Natural killer cell (primary cell): ENCODE measurements around the gene RIC8B. TPM values are rescaled to one million over a fixed set of nuclear protein-coding genes. Genes with fewer than 3 reads are reported as not detected.

Experiments
- ATAC-seq, 3 donors: fragments of 150-1000 bp in 2 of 3; fragments of 200-7000 bp in 1 of 3; cut with Tn5 transposase; 1 replicate in 1 of 3; 2 replicates in 2 of 3; pipeline ENCODE4 v1.10.0; 2021; ENCODE audit warnings: mild to moderate bottlenecking in 2 of 3, moderate library complexity in 2 of 3
- DNase-seq, 2 donors: peaks; one replicate each; pipeline versions ENCODE4 v3.0.0 to v3.0.0-alpha.2; 2013 to 2021; ENCODE audit warnings: mixed read lengths in 1 of 2
- H3K27ac ChIP-seq: one replicate; pipeline ENCODE4 v1.5.1; 2013; ENCODE audit warnings: mild to moderate bottlenecking, low read length
- H3K27me3 ChIP-seq: one replicate; pipeline ENCODE4 v1.6.1; 2013; ENCODE audit warnings: low read length; ENCODE audit not compliant: control insufficient read depth, insufficient read depth
- H3K36me3 ChIP-seq: one replicate; pipeline ENCODE4 v1.6.1; 2013; ENCODE audit warnings: low read length; ENCODE audit not compliant: control insufficient read depth, insufficient read depth
- H3K4me1 ChIP-seq: one replicate; pipeline ENCODE4 v1.6.1; 2013; ENCODE audit warnings: low read length; ENCODE audit not compliant: control insufficient read depth, insufficient read depth
- H3K4me3 ChIP-seq: one replicate; pipeline ENCODE4 v1.5.1; 2013; ENCODE audit warnings: low read length
- H3K9me3 ChIP-seq: one replicate; pipeline ENCODE4 v1.6.1; 2013; ENCODE audit warnings: low read length; ENCODE audit not compliant: control insufficient read depth, insufficient read depth
- H3K27ac Mint-ChIP-seq, 2 donors: one replicate each; pipeline ENCODE4 v1.8.0; 2022; ENCODE audit warnings: mild to moderate bottlenecking in 2 of 2, mixed read lengths in 2 of 2, moderate library complexity in 1 of 2
- H3K27me3 Mint-ChIP-seq, 2 donors: one replicate each; pipeline ENCODE4 v1.8.0; 2022; ENCODE audit warnings: low read depth in 2 of 2, mixed read lengths in 2 of 2
- H3K36me3 Mint-ChIP-seq: one replicate; pipeline ENCODE4 v1.8.0; 2022; ENCODE audit warnings: mixed read lengths
- H3K4me1 Mint-ChIP-seq, 2 donors: one replicate each; pipeline ENCODE4 v1.8.0; 2022; ENCODE audit warnings: mixed read lengths in 2 of 2
- H3K4me3 Mint-ChIP-seq: one replicate; pipeline ENCODE4 v1.8.0; 2022; ENCODE audit warnings: mild to moderate bottlenecking, moderate library complexity, mixed read lengths
- H3K9me3 Mint-ChIP-seq, 2 donors: one replicate each; pipeline ENCODE4 v1.8.0; 2022; ENCODE audit warnings: mixed read lengths in 2 of 2
- WGBS: methylation state at CpG from one replicate; pipeline ENCODE4 v1.1.7; 2013; ENCODE audit warnings: missing lambda C conversion rate; ENCODE audit not compliant: insufficient coverage; 5-methylcytosine and 5-hydroxymethylcytosine counted together
- intact Hi-C: fragments of 100-400 bp; cut with micrococcal nuclease; formaldehyde crosslinking; loops from one replicate; pipeline ENCODE4 v1.14.2; 2022
- total RNA-seq, 4 donors: library from RNA; stranded (reverse); fragments of 120-200 nt in 1 of 4; gene quantifications; one replicate each; pipeline versions ENCODE4 v1.2.3 to v1.2.4, GENCODE V29; 2013 to 2022
- TF ChIP-seq, protein P1 (sequence below): fragments of 200-600 bp; IDR thresholded peaks from one replicate; pipeline ENCODE4 v1.8.0; 2022; ENCODE audit warnings: antibody characterized with exemption

Gene RIC8B
- total RNA-seq, 3 donors from 2014 or later (not counting 1 experiment from before 2014, with no cell fraction given), result 12.1 to 21.3 (median 15.5) TPM

- H3K27me3 ChIP-seq, result no peaks in the 10 kb centered on the region
- H3K9me3 ChIP-seq, result no peaks in the 10 kb centered on the region
- H3K36me3 Mint-ChIP-seq, result no peaks in the 10 kb centered on the region
- no peaks in the 10 kb centered on the region for H3K27me3 Mint-ChIP-seq
- H3K4me1 ChIP-seq, result no peaks in the 10 kb centered on the region
- intact Hi-C loops, result no loop called here
- H3K27ac Mint-ChIP-seq, result no peak overlapping the region
- 93% methylated on average over 1 of the region's 1 CpG for WGBS
- ATAC-seq (no peak), DNase-seq (no peak)
- TF ChIP-seq, protein P1, sequence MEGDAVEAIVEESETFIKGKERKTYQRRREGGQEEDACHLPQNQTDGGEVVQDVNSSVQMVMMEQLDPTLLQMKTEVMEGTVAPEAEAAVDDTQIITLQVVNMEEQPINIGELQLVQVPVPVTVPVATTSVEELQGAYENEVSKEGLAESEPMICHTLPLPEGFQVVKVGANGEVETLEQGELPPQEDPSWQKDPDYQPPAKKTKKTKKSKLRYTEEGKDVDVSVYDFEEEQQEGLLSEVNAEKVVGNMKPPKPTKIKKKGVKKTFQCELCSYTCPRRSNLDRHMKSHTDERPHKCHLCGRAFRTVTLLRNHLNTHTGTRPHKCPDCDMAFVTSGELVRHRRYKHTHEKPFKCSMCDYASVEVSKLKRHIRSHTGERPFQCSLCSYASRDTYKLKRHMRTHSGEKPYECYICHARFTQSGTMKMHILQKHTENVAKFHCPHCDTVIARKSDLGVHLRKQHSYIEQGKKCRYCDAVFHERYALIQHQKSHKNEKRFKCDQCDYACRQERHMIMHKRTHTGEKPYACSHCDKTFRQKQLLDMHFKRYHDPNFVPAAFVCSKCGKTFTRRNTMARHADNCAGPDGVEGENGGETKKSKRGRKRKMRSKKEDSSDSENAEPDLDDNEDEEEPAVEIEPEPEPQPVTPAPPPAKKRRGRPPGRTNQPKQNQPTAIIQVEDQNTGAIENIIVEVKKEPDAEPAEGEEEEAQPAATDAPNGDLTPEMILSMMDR, result no peak
- H3K36me3 ChIP-seq, result peaks cover 4% of the 10 kb centered on the region
- no peak overlapping the region for H3K4me3 ChIP-seq
- peaks cover 16 to 18% of the 10 kb centered on the region in 2 donors for H3K4me1 Mint-ChIP-seq
- H3K27ac ChIP-seq, result no peak overlapping the region
- no peaks in the 10 kb centered on the region for H3K9me3 Mint-ChIP-seq
- no peak overlapping the region for H3K4me3 Mint-ChIP-seq
Observed at GRCh38 chr12:106782619-106783018, 8.1 kb downstream of the RIC8B start.

DNA sequence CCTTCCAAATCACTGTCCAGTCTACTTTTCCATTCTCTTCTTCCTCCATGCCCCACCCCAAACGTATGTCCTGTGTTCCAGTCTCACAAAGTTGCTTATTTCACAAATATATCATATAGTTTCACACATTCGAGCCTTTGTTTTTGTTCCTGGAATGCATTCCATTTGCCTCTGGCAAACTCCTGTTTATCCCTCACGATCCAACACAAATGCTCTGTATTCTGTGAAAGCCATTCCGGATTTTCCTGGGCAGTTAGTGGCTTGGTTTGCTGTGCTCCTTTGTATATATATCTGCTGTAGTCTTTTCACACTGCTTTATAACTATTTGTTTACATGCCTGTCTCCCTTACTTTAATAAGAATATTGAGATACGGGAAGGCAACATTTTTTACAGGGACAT is 9.0 kb downstream of the RIC8B start:
- H3K27ac Mint-ChIP-seq, result no peak overlapping the region

DNA sequence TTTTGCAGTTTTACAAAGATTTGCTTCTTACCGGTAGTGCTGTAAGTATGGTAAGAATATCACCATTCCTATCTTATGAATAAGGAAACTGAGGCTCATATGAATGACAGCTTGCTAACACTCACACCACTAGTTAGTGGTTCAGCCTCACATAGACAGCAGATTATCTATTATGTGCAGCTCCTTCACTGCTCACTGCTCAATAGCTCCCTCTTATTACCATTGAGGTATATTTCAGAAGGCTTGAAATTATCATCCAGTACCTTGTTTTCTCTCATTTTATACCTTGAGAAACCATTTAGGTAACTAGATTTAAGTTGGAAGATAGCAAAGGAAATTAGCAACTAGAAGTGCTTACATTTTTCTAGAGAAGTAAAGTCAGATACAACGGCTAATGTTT is 15.5 kb downstream of the RIC8B start:
- Histone ChIP-seq H3K27me3 (no peaks in the 10 kb centered on the region), H3K9me3 (no peaks in the 10 kb centered on the region), H3K4me1 (no peaks in the 10 kb centered on the region), H3K36me3 (peaks cover 9% of the 10 kb centered on the region), H3K27ac (no peak overlapping the region), H3K4me3 (no peak overlapping the region)
- H3K4me1 Mint-ChIP-seq, result peaks cover 0 to 5% of the 10 kb centered on the region in 2 donors
- no peak overlapping the region for H3K4me3 Mint-ChIP-seq
- H3K9me3 Mint-ChIP-seq, result no peaks in the 10 kb centered on the region
- H3K36me3 Mint-ChIP-seq, result no peaks in the 10 kb centered on the region
- ATAC-seq (no peak), DNase-seq (peak in 1 of 2 donors; percentile 15)
- H3K27ac Mint-ChIP-seq, result no peak overlapping the region
- intact Hi-C loops, result no loop called here
- H3K27me3 Mint-ChIP-seq, result no peaks in the 10 kb centered on the region
- TF ChIP-seq, protein P1, result no peak
- 85% methylated on average over 1 of the region's 2 CpGs for WGBS

More for the DNA sequence above, 9.0 kb downstream of the RIC8B start:
- Mint-ChIP-seq H3K9me3 (no peaks in the 10 kb centered on the region), H3K4me3 (no peak overlapping the region), H3K36me3 (no peaks in the 10 kb centered on the region), H3K27me3 (no peaks in the 10 kb centered on the region), H3K4me1 (peaks cover 16 to 18% of the 10 kb centered on the region in 2 donors)
- TF ChIP-seq, protein P1, result no peak
- Histone ChIP-seq H3K36me3 (peaks cover 4% of the 10 kb centered on the region), H3K4me1 (no peaks in the 10 kb centered on the region), H3K9me3 (no peaks in the 10 kb centered on the region), H3K4me3 (no peak overlapping the region), H3K27me3 (no peaks in the 10 kb centered on the region), H3K27ac (no peak overlapping the region)
- intact Hi-C loops, result no loop called here
- ATAC-seq (no peak), DNase-seq (no peak)
- 97% methylated on average over 4 of the region's 5 CpGs for WGBS

DNA sequence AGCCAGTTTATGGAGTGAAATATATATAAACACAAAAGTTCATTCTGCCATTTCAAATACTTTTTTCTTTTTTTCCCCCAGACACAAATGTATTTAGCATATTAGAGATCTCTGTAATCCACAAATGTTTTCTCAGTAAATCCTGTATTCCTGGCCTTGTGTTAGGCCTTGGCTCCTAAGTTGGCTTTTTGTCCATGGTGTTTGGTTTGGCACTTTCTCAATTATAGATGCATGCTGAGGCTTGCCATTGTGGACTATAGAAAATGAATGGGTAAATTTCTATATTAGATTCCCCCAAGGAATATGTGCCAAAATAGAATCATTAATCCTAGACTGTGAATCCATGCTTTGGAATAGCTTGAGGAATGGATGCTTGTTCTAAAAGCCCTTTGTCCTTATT is 17.0 kb downstream of the RIC8B start:
- Mint-ChIP-seq H3K4me1 (peaks cover 0 to 5% of the 10 kb centered on the region in 2 donors), H3K36me3 (no peaks in the 10 kb centered on the region), H3K4me3 (no peak overlapping the region), H3K9me3 (no peaks in the 10 kb centered on the region), H3K27me3 (no peaks in the 10 kb centered on the region), H3K27ac (no peak overlapping the region)
- H3K36me3 ChIP-seq, result peaks cover 6% of the 10 kb centered on the region
- H3K4me1 ChIP-seq, result no peaks in the 10 kb centered on the region
- no peak overlapping the region for H3K27ac ChIP-seq
- no peak overlapping the region for H3K4me3 ChIP-seq
- intact Hi-C loops, result no loop called here
- no peaks in the 10 kb centered on the region for H3K27me3 ChIP-seq
- TF ChIP-seq, protein P1, result no peak
- ATAC-seq (no peak), DNase-seq (no peak)
- no peaks in the 10 kb centered on the region for H3K9me3 ChIP-seq
